ENCODE results near the gene PIK3CG. TPM values are rescaled to one million over a fixed set of nuclear protein-coding genes. Genes with fewer than 3 reads are reported as not detected.

Gene PIK3CG
- total and polyA plus RNA-seq, 9 donors = 0.31 to 4.9 (median 2.3) TPM

- intact Hi-C loops (cut with DNase I) = no loop called here
- Histone ChIP-seq H3K36me3 (no peaks in the 10 kb centered on the region), H3K4me1 (ENCODE audit: insufficient read depth) (no peaks in the 10 kb centered on the region), H3K27ac (no peak overlapping the region), H3K27me3 (no peaks in the 10 kb centered on the region), H3K9me3 (no peaks in the 10 kb centered on the region), H3K4me3 (no peak overlapping the region)
- TF ChIP-seq EP300 (IDR thresholded peaks at IDR 0.05) (no peak), POLR2A (IDR thresholded peaks at IDR 0.05) (no peak), CTCF (IDR thresholded peaks at IDR 0.05) (no peak)
- 86 to 91% (median 89%) methylated on average over 6 of the region's 6 CpGs for WGBS, 3 donors
- no peak for DNase-seq
Measured at GRCh38 chr7:106872763-106873162, 7.7 kb downstream of the PIK3CG start.

GRCh38 chr7:106874076-106874475, 9.0 kb downstream of the PIK3CG start:
- intact Hi-C loops (cut with DNase I) = no loop called here
- no peak for DNase-seq
- no peaks in the 10 kb centered on the region for H3K4me1 ChIP-seq (ENCODE audit: insufficient read depth)
- no peaks in the 10 kb centered on the region for H3K9me3 ChIP-seq
- H3K27ac ChIP-seq = no peak overlapping the region
- no peak overlapping the region for H3K4me3 ChIP-seq
- no peaks in the 10 kb centered on the region for H3K27me3 ChIP-seq
- no peaks in the 10 kb centered on the region for H3K36me3 ChIP-seq
- no peak for TF ChIP-seq CTCF (IDR thresholded peaks at IDR 0.05)
- no peak for TF ChIP-seq EP300 (IDR thresholded peaks at IDR 0.05)
- no peak for TF ChIP-seq POLR2A (IDR thresholded peaks at IDR 0.05)

GRCh38 chr7:106875508-106875907, 10.4 kb downstream of the PIK3CG start:
- 93 to 100% (median 95%) methylated on average over 1 of the region's 1 CpG for WGBS, 3 donors
- no peak overlapping the region for H3K27ac ChIP-seq
- no peaks in the 10 kb centered on the region for H3K9me3 ChIP-seq
- no peak overlapping the region for H3K4me3 ChIP-seq
- TF ChIP-seq CTCF (IDR thresholded peaks at IDR 0.05) (no peak), EP300 (IDR thresholded peaks at IDR 0.05) (no peak)
- H3K36me3 ChIP-seq = no peaks in the 10 kb centered on the region
- intact Hi-C loops (cut with DNase I) = no loop called here
- no peaks in the 10 kb centered on the region for H3K27me3 ChIP-seq
- no peak for DNase-seq
- no peaks in the 10 kb centered on the region for H3K4me1 ChIP-seq (ENCODE audit: insufficient read depth)

- WGBS, 3 donors = 90 to 93% (median 91%) methylated on average over 4 of the region's 4 CpGs
- no peaks in the 10 kb centered on the region for H3K27me3 ChIP-seq
- H3K36me3 ChIP-seq = no peaks in the 10 kb centered on the region
- TF ChIP-seq POLR2A (IDR thresholded peaks at IDR 0.05) (no peak), CTCF (IDR thresholded peaks at IDR 0.05) (no peak), EP300 (IDR thresholded peaks at IDR 0.05) (no peak)
- intact Hi-C loops (cut with DNase I) = no loop called here
- no peak overlapping the region for H3K27ac ChIP-seq
- H3K9me3 ChIP-seq = no peaks in the 10 kb centered on the region
- no peaks in the 10 kb centered on the region for H3K4me1 ChIP-seq (ENCODE audit: insufficient read depth)
- no peak for DNase-seq
- no peak overlapping the region for H3K4me3 ChIP-seq
Measured at GRCh38 chr7:106878748-106879439, 13.8 kb downstream of the PIK3CG start.
